ENCODE results near the gene CTNNA1.

DNA sequence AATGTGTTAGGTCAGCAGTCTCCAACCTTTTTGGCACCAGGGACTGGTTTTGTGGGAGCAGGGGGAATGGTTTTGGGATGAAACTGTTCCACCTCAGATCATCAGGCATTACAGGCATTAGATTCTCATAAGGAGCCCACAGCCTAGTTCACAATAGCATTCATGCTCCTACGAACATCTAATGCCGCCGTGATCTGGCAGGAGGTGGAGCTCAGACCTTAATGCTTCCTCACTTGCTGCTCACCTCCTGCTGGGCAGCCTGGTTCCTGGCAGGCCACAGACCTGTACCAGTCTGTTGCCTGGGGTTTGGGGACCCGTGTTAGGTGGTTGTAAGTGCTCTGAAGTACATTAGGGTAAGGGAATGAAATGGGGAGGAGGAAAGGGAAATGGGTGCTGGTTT, 9.7 kb upstream of the CTNNA1 start:
- TF ChIP-seq, protein P1, sequence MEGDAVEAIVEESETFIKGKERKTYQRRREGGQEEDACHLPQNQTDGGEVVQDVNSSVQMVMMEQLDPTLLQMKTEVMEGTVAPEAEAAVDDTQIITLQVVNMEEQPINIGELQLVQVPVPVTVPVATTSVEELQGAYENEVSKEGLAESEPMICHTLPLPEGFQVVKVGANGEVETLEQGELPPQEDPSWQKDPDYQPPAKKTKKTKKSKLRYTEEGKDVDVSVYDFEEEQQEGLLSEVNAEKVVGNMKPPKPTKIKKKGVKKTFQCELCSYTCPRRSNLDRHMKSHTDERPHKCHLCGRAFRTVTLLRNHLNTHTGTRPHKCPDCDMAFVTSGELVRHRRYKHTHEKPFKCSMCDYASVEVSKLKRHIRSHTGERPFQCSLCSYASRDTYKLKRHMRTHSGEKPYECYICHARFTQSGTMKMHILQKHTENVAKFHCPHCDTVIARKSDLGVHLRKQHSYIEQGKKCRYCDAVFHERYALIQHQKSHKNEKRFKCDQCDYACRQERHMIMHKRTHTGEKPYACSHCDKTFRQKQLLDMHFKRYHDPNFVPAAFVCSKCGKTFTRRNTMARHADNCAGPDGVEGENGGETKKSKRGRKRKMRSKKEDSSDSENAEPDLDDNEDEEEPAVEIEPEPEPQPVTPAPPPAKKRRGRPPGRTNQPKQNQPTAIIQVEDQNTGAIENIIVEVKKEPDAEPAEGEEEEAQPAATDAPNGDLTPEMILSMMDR (IDR thresholded peaks at IDR 0.05; ENCODE audit: low read depth, low read length, poor library complexity, severe bottlenecking): no peak
- no peak for TF ChIP-seq EZH2phosphoT487 (IDR thresholded peaks at IDR 0.05; ENCODE audit: borderline replicate concordance, low read length)
